Measurements from ENCODE around the gene CDH13. TPM values are rescaled to one million over a fixed set of nuclear protein-coding genes. Genes with fewer than 3 reads are reported as not detected.

Gene CDH13
- total and polyA plus RNA-seq, 2 donors (not counting 1 experiment from before 2014, with no cell fraction given): 27.6 to 96.7 TPM

GRCh38 chr16:82639666-82640336 is 13.0 kb downstream of the CDH13 start:
- Histone ChIP-seq H3K27ac (ENCODE audit: insufficient read depth, low read length) (no peak overlapping the region), H3K4me2 (ENCODE audit: extremely low read depth, insufficient read depth, low read length) (no peak overlapping the region), H3K27me3 (ENCODE audit: control insufficient read depth, insufficient read depth, low read length) (no peaks in the 10 kb centered on the region), H3K9ac (ENCODE audit: insufficient read depth, low read length) (no peak overlapping the region), H3K4me3 (replicated peaks in 1 of 4; ENCODE audit: control extremely low read depth in 1 of 4, insufficient read depth in 1 of 4, low read depth in 3 of 4, low read length in 4 of 4) (no peak overlapping the region), H3K4me1 (ENCODE audit: control insufficient read depth, extremely low read depth, insufficient read depth, low read length) (peaks cover 16% of the 10 kb centered on the region), H4K20me1 (ENCODE audit: control insufficient read depth, extremely low read depth, insufficient read depth, low read length) (no peaks in the 10 kb centered on the region), H3K9me3 (ENCODE audit: control insufficient read depth, insufficient read depth, low read depth, low read length) (no peaks in the 10 kb centered on the region), H2AFZ (ENCODE audit: low read length) (no peak overlapping the region), H3K79me2 (ENCODE audit: control insufficient read depth, insufficient read depth, low read length) (peaks cover 4% of the 10 kb centered on the region), H3K36me3 (ENCODE audit: control insufficient read depth, insufficient read depth, low read length) (no peaks in the 10 kb centered on the region)
- TF ChIP-seq EZH2 (IDR thresholded peaks at IDR 0.05; ENCODE audit: low read length, missing control alignments) (no peak), CTCF (conservative IDR thresholded peaks at IDR 0.05 in 1 of 2, IDR thresholded peaks at IDR 0.05 in 1 of 2; ENCODE audit: low read depth in 1 of 2, low read length in 2 of 2) (peak; percentile 80 to 91)
- peak; percentile 60 to 65 for DNase-seq (ENCODE audit: low read depth in 2 of 2)

- Histone ChIP-seq H3K79me2 (ENCODE audit: control insufficient read depth, insufficient read depth, low read length) (peaks cover 2% of the 10 kb centered on the region), H3K4me1 (ENCODE audit: control insufficient read depth, extremely low read depth, insufficient read depth, low read length) (peaks cover 16% of the 10 kb centered on the region), H3K9me3 (ENCODE audit: control insufficient read depth, insufficient read depth, low read depth, low read length) (no peaks in the 10 kb centered on the region), H3K27me3 (ENCODE audit: control insufficient read depth, insufficient read depth, low read length) (no peaks in the 10 kb centered on the region), H3K9ac (ENCODE audit: insufficient read depth, low read length) (no peak overlapping the region), H2AFZ (ENCODE audit: low read length) (no peak overlapping the region), H3K4me3 (replicated peaks in 1 of 4; ENCODE audit: control extremely low read depth in 1 of 4, insufficient read depth in 1 of 4, low read depth in 3 of 4, low read length in 4 of 4) (no peak overlapping the region), H3K36me3 (ENCODE audit: control insufficient read depth, insufficient read depth, low read length) (no peaks in the 10 kb centered on the region), H3K27ac (ENCODE audit: insufficient read depth, low read length) (no peak overlapping the region), H4K20me1 (ENCODE audit: control insufficient read depth, extremely low read depth, insufficient read depth, low read length) (no peaks in the 10 kb centered on the region), H3K4me2 (ENCODE audit: extremely low read depth, insufficient read depth, low read length) (no peak overlapping the region)
- TF ChIP-seq EZH2 (IDR thresholded peaks at IDR 0.05; ENCODE audit: low read length, missing control alignments): no peak
- peak; percentile 45 to 71 for TF ChIP-seq CTCF (conservative IDR thresholded peaks at IDR 0.05 in 1 of 2, IDR thresholded peaks at IDR 0.05 in 1 of 2; ENCODE audit: low read depth in 1 of 2, low read length in 2 of 2)
- peak; percentile 49 to 69 for DNase-seq (ENCODE audit: low read depth in 2 of 2)
These were observed 14.7 kb downstream of the CDH13 start for GRCh38 chr16:82641336-82641984.

DNA sequence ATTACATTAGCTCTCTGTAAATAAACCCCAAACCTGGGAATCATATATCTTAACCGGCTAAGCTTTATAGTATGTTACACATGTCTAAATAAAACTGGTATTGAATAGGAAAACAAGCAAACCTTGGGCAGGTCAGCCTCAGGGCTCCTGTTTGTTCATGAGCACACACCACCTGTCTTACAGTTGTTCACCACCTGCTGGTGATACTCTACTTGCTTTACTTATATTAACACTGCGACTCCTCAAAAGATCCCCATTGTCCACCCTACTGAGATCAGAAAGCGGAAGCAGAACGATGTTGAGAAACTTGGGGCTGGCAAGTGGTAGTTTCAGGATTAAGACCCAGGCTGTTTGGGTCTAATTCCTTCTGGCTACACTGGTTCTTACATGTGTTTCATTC is 16.4 kb downstream of the CDH13 start:
- no peaks in the 10 kb centered on the region for H3K9me3 ChIP-seq (ENCODE audit: control insufficient read depth, insufficient read depth, low read depth, low read length)
- no peak for TF ChIP-seq CTCF (conservative IDR thresholded peaks at IDR 0.05 in 1 of 2, IDR thresholded peaks at IDR 0.05 in 1 of 2; ENCODE audit: low read depth in 1 of 2, low read length in 2 of 2)
- TF ChIP-seq EZH2 (IDR thresholded peaks at IDR 0.05; ENCODE audit: low read length, missing control alignments): no peak
- no peak overlapping the region for H3K4me3 ChIP-seq (replicated peaks in 1 of 4; ENCODE audit: control extremely low read depth in 1 of 4, insufficient read depth in 1 of 4, low read depth in 3 of 4, low read length in 4 of 4)
- H3K27me3 ChIP-seq (ENCODE audit: control insufficient read depth, insufficient read depth, low read length): no peaks in the 10 kb centered on the region
- no peaks in the 10 kb centered on the region for H3K36me3 ChIP-seq (ENCODE audit: control insufficient read depth, insufficient read depth, low read length)
- no peak overlapping the region for H3K4me2 ChIP-seq (ENCODE audit: extremely low read depth, insufficient read depth, low read length)
- no peak overlapping the region for H3K9ac ChIP-seq (ENCODE audit: insufficient read depth, low read length)
- peaks cover 2% of the 10 kb centered on the region for H3K79me2 ChIP-seq (ENCODE audit: control insufficient read depth, insufficient read depth, low read length)
- H2AFZ ChIP-seq (ENCODE audit: low read length): no peak overlapping the region
- no peak overlapping the region for H3K27ac ChIP-seq (ENCODE audit: insufficient read depth, low read length)
- peaks cover 11% of the 10 kb centered on the region for H3K4me1 ChIP-seq (ENCODE audit: control insufficient read depth, extremely low read depth, insufficient read depth, low read length)
- H4K20me1 ChIP-seq (ENCODE audit: control insufficient read depth, extremely low read depth, insufficient read depth, low read length): no peaks in the 10 kb centered on the region
- DNase-seq (ENCODE audit: low read depth in 2 of 2): no peak

Measured in fibroblast of lung (primary cell).